Measurements from ENCODE around the gene TAPBP. TPM values are rescaled to one million over a fixed set of nuclear protein-coding genes. Genes with fewer than 3 reads are reported as not detected.
A peak's percentile ranks its signal among the peaks of the same experiment; 100 is the strongest.
"Not testable (repeated sequence)": the region's sequence is repeated elsewhere in the genome, so short reads cannot be mapped to it uniquely, and the experiment has no call there.

TAPBP gene
- 100 to 1,000 TPM in 3 of 4 donors, 10 to 100 TPM in 1; 73.4 to 324 (median 204) TPM for total RNA-seq

DNA sequence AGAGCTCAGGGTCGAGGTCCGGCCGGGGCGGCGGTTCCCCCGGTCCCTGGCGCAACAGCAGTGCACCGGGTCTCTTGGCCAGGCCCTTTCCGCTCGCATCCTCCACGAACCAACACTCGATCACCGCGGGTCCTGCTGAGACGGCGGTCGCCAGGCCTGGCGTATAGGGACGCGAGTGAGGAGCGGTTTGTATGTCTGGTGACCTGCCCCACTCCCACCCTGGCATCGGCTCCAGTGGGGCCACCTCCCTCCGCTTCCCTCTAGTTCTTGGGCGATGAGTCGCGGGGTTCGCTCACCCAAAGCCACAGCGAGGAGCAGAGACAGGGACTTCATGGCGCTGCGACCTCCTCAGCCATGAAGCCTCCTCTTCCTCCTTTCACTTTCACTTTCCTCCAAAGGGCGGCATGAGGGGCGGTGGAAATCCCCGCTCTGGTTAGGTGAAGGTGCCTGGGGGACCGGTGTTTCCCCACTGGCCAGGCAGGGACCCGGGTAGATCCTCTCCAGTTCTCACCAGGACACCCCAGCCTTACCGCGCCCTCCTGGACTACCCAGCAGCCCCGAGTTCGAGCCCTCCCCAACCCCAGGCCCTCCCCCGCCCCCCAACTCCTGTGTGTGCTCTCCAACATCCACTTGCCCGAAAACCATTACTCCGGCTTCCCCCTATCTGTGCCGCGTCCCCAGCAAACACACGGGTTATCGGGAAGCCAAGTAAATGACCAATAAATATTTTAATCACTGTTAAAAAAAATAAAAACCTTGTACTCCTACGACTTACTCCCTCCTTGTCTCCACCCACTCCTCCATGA lies at the start of gene TAPBP:
TAPBP (minus strand) TSS at position 370 of the 806 bp plus-strand sequence; CDS start at position 333, 37 bp downstream.
- H3K36me3 ChIP-seq, result peaks cover 0 to 22% (median 0%) of the 10 kb centered on the region in 3 donors
- TF ChIP-seq, protein P1, sequence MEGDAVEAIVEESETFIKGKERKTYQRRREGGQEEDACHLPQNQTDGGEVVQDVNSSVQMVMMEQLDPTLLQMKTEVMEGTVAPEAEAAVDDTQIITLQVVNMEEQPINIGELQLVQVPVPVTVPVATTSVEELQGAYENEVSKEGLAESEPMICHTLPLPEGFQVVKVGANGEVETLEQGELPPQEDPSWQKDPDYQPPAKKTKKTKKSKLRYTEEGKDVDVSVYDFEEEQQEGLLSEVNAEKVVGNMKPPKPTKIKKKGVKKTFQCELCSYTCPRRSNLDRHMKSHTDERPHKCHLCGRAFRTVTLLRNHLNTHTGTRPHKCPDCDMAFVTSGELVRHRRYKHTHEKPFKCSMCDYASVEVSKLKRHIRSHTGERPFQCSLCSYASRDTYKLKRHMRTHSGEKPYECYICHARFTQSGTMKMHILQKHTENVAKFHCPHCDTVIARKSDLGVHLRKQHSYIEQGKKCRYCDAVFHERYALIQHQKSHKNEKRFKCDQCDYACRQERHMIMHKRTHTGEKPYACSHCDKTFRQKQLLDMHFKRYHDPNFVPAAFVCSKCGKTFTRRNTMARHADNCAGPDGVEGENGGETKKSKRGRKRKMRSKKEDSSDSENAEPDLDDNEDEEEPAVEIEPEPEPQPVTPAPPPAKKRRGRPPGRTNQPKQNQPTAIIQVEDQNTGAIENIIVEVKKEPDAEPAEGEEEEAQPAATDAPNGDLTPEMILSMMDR (IDR thresholded peaks at IDR 0.05), result no peak
- TF ChIP-seq POLR2A (IDR thresholded peaks at IDR 0.05), result peak; percentile 32 to 60
- H3K4me1 ChIP-seq, result peaks cover 4 to 53% (median 23%) of the 10 kb centered on the region in 4 donors
- H3K9me3 ChIP-seq, result no peaks in the 10 kb centered on the region
- no peaks in the 10 kb centered on the region for H3K27me3 ChIP-seq
- H3K27ac ChIP-seq, result peak within 1 kb of the TSS; percentile 92 to 99 (median 96)
- H3K4me3 ChIP-seq, result peak within 1 kb of the TSS; percentile 67 to 90 (median 80)
- peak; percentile 80 to 89 (median 82) for DNase-seq

DNA sequence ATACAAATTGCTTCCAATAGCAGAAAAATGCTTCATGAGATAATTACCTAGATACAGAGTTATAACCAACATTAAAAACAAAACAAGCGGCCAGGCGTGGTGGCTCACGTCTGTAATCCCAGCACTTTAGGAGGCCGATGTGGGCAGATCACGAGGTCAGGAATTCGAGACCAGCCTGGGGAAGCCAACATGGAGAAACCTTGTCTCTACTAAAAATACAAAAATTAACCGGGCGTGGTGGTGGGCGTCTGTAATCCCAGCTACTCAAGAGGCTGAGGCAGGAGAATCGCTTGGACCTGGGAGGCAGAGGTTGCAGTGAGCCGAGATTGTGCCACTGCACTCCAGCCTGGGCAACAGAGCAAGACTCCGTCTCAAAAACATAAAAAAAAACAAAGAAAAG lies 49.6 kb upstream of the TAPBP start:
- H3K9me3 ChIP-seq, H3K27me3 ChIP-seq, H3K4me3 ChIP-seq, H3K4me1 ChIP-seq, DNase-seq, H3K27ac ChIP-seq, H3K36me3 ChIP-seq: not testable (repeated sequence)

DNA sequence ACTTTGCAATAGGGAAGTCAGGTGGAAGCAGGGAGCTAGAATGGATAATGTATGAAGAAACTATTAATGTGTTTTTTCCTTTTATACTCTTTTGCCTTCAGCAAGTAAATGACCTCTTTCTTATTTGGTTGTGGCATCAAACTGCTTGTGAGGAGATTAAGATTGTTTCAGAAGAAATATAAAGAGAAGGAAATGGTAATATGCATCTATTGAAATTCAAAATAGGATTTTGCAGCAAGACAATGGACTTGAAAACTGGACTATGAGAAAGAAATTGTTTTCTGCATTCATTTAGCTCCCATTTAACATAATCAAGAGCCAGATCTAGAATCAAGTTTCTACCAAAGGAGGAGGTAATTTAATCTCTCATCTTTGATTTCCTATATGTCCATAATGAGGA lies 45.5 kb upstream of the TAPBP start:
- H3K4me1 ChIP-seq, result no peaks in the 10 kb centered on the region
- H3K27me3 ChIP-seq, result no peaks in the 10 kb centered on the region
- no peak for TF ChIP-seq POLR2A (IDR thresholded peaks at IDR 0.05)
- TF ChIP-seq, protein P1 (IDR thresholded peaks at IDR 0.05), result no peak
- no peak for DNase-seq
- H3K27ac ChIP-seq, result no peak overlapping the region
- no peaks in the 10 kb centered on the region for H3K9me3 ChIP-seq
- no peaks in the 10 kb centered on the region for H3K36me3 ChIP-seq
- H3K4me3 ChIP-seq, result no peak overlapping the region

DNA sequence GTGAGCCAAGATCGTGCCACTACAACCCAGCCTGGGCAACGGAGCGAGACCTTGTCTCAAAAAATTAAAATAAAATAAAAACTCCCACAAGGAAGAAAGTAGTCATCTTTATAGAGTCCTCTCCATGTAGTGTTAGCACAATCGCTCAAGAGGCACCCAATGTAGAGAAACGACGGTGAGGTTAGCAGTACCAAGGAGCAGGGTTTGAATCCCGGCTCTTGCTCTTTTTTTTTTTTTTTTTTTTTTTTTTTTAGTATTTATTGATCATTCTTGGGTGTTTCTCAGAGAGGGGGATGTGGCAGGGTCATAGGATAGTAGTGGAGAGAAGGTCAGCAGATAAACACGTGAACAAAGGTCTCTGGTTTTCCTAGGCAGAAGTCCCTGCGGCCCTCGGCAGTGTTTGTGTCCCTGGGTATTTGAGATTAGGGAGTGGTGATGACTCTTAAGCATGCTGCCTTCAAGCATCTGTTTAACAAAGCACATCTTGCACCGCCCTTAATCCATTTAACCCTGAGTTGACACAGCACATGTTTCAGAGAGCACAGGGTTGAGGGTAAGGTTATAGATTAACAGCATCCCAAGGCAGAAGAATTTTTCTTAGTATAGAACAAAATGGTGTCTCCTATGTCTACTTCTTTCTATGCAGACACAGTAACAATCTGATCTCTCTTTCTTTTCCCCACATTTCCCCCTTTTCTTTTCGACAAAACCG lies 43.4 kb upstream of the TAPBP start:
- not testable (repeated sequence) for H3K9me3 ChIP-seq, H3K4me3 ChIP-seq, DNase-seq, H3K4me1 ChIP-seq, H3K27me3 ChIP-seq, H3K36me3 ChIP-seq
- H3K27ac ChIP-seq, result peak overlapping the region in 2 of 4 donors; percentile 68 to 70

DNA sequence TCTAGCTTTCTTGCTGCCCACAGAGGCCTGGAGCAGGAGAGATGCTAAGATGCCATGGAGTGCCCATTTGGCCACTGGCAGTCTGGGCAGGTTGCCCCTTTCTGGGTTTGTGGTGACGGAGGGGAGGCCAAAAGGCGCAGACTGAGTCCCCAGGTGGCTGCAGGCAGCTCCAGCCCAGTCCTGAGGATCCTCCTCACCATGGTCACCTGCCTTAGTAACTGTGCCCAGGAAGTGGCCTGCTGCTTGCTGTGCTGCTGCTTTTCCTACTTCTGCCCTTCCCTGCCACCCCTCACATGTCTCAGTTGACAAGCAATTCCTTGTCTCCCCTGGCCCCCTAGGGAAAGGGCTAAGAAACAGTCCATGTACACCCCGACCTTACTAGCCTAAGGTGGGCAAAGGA lies 42.4 kb upstream of the TAPBP start:
- no peaks in the 10 kb centered on the region for H3K9me3 ChIP-seq
- no peaks in the 10 kb centered on the region for H3K27me3 ChIP-seq
- peak overlapping the region in 2 of 4 donors; percentile 68 to 70 for H3K27ac ChIP-seq
- H3K36me3 ChIP-seq, result no peaks in the 10 kb centered on the region
- H3K4me3 ChIP-seq, result no peak overlapping the region
- no peak for TF ChIP-seq POLR2A (IDR thresholded peaks at IDR 0.05)
- TF ChIP-seq, protein P1 (IDR thresholded peaks at IDR 0.05), result no peak
- no peaks in the 10 kb centered on the region for H3K4me1 ChIP-seq
- DNase-seq, result no peak

DNA sequence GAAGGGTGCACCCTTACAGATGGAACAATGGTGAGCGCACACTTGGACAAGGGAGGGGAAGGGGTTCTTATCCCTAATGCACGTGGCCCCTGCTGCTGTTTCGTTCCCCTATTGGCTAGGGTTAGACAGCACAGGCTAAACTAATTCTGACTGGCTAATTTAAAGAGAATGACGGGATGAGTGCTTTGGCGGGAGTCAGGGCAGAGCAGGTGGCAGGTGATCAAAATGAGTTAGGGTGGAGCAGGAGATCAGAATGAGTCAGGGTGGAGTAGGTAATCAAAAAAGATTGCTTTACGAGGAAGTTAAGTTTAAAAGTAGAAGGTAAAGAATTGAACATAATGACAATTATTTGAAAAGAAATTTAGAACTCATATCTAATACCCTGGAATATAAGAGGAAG lies 42.0 kb upstream of the TAPBP start:
- not testable (repeated sequence) for H3K27me3 ChIP-seq, H3K4me3 ChIP-seq, H3K4me1 ChIP-seq, H3K9me3 ChIP-seq, DNase-seq, H3K36me3 ChIP-seq
- H3K27ac ChIP-seq, result peak overlapping the region in 2 of 4 donors; percentile 68 to 70

DNA sequence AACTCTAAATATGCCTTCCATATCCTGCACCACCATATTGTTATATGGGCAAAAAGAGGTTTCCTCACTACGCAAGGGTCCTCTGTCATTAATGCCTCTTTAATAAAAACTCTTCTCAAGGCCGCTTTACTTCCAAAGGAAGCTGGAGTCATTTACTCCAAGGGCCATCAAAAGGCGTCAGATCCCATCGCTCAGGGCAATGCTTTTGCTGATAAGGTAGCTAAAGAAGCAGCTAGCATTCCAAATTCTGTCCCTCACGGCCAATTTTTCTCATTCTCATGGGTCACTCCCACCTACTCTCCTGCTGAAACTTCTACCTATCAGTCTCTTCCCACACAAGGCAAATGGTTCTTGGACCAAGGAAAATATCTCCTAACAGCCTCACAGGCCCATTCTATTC lies 33.9 kb upstream of the TAPBP start:
- no peak for DNase-seq
- no peak for TF ChIP-seq POLR2A (IDR thresholded peaks at IDR 0.05)
- TF ChIP-seq, protein P1 (IDR thresholded peaks at IDR 0.05), result no peak
- Histone ChIP-seq H3K27ac (no peak overlapping the region), H3K36me3 (no peaks in the 10 kb centered on the region), H3K4me1 (peaks cover 0 to 10% (median 2%) of the 10 kb centered on the region in 4 donors), H3K9me3 (no peaks in the 10 kb centered on the region), H3K27me3 (no peaks in the 10 kb centered on the region), H3K4me3 (no peak overlapping the region)

DNA sequence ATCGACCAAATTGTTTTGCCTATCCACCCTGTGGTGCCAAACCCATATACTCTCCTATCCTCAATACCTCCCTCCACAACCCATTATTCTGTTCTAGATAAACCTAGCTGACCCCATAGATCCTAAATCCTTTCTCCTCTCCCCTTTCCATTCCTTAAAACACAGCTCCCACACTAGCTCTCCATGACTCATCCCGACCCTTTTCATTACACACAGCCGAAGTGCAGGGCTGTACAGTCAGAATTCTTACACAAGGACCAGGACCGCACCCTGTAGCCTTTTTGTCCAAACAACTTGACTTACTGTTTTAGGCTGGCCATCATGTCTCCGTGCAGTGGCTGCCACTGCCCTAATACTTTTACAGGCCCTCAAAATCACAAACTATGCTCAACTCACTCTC lies 33.1 kb upstream of the TAPBP start:
- H3K27me3 ChIP-seq, H3K9me3 ChIP-seq, H3K4me3 ChIP-seq, H3K36me3 ChIP-seq, H3K27ac ChIP-seq, DNase-seq, H3K4me1 ChIP-seq: not testable (repeated sequence)

Data from Peyer's patch (tissue), 4 donors.